Measurements from ENCODE around the gene ALG8. TPM values are rescaled to one million over a fixed set of nuclear protein-coding genes. Genes with fewer than 3 reads are reported as not detected.
A peak's percentile ranks its signal among the peaks of the same experiment; 100 is the strongest.

The ALG8 gene
- total and polyA plus RNA-seq, 2 of the 8 experiments (the other 6 are each of a cell fraction or from before 2014, with no cell fraction given), result 66.7 to 84.3 TPM

- TF ChIP-seq GABPA (IDR thresholded peaks at IDR 0.05; ENCODE audit: borderline replicate concordance, insufficient read depth, low read length) (no peak), JUND (IDR thresholded peaks at IDR 0.05; ENCODE audit: low read length) (no peak), SAP30 (IDR thresholded peaks at IDR 0.05; ENCODE audit: insufficient read depth, insufficient replicate concordance, low read length) (peak; percentile 18), MAFK (IDR thresholded peaks at IDR 0.05; ENCODE audit: low read depth, low read length) (no peak), MAX (IDR thresholded peaks at IDR 0.05) (peak; percentile 41), PHF8 (conservative IDR thresholded peaks at IDR 0.05; ENCODE audit: low read depth, low read length) (peak; percentile 53), SP4 (IDR thresholded peaks at IDR 0.05; ENCODE audit: low read length) (peak; percentile 66; the same call in 1 of the 2 replicates), RBBP5 (IDR thresholded peaks at IDR 0.05; ENCODE audit: borderline replicate concordance, low read depth, low read length) (peak; percentile 35; the same call in 1 of the 2 replicates), KDM1A (IDR thresholded peaks at IDR 0.05; ENCODE audit: borderline replicate concordance, low read length) (peak; percentile 100)
Measured at GRCh38 chr11:78188286-78189173, 49.1 kb upstream of the ALG8 start, which contains the start of the genes KCTD21 and USP35 (continued).
